GM18873 (cell line): ENCODE data around the gene MPPE1.

Source experiments
- ATAC-seq: cut with Tn5 transposase; IDR thresholded peaks from one replicate; pipeline ENCODE4 v1.9.1; 2021; ENCODE audit warnings: mild to moderate bottlenecking, moderate library complexity, moderate number of reproducible peaks; ENCODE audit not compliant: unreplicated experiment, low FRiP score

Gene MPPE1

DNA sequence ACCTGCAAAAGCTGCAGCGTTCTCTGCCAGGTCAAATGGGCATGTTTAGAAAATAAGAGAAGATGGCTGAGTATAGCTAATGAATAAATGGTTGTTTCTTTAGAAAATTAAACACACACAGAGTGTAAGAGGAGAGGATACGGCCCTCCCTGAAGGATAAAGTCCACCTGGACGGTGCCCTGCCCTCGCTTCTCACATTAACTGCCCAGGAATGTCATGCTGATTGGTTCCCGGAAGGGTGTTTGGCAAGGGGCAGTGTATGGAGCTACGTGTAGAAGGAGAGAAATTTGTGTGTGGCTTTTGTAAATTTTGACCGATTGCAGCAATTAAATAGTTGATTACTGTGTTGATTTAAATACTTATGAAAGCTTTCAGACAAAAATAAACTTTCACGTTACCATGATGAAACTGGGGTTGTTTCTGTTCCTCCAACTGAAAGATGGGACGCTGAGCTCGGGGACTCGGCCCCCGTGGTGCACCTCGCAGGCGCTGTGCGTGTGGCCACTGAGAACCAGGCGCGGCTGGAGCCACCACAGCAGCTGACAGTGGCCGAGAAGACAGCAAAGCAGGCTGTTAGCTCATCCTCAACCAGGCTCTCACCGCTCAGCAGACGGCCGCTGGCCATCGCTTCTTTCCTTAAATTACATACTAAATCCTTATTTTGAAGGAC is 22.7 kb downstream of the MPPE1 start:
- no peak for ATAC-seq

DNA sequence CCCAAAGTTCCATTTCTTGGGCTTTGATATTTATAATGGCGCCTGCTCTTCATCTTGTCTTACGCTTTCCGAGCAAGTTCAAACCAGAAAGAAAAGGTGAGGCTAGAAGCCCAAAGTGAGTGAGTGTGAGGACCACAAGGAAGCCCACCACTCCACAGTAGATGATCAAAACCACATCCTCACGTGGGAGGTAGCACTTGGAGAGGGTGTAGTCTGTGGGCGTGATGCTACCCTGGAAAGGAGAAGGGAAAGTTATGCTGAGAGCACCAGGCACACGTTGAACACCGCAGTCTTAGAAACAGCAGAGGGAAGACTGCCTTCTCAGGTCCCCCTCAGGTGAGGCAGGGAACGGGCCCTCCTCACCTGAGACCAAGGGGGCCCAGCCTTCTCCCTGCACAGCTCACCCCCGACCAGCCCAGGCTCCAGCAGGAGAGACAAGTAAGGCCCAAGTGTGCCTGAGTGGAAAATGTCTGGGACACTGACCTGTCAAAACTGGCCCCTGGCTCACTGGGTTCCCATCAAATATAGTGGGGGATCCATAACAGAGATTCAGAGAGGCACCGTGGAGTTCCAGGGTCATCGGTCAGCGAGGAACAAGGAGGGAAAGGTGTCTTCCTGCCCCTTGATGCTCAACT is 23.6 kb downstream of the MPPE1 start:
- ATAC-seq = no peak

GRCh38 chr18:11883153-11883552 is 25.0 kb downstream of the MPPE1 start:
- ATAC-seq = peak; percentile 50

DNA sequence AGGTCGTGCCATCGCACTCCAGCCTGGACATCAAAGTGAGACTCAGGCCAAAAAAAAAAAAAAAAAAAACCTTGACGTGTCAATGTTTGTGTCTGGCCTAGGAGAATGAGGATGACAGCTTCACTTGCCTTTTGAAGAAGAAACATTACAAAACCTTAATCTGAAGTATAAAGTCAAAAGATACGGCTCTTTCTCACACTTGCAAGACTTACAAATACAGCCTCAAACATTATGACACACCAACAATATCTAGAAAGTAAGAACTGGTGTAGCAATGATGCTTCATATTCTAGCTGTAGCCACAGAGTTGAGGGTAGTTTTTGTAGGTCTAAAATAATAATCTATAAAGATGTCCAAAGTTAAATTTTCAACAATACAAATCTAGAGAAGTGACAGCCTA is 25.5 kb downstream of the MPPE1 start:
- ATAC-seq = no peak

GRCh38 chr18:11880586-11881304 is 27.4 kb downstream of the MPPE1 start:
- no peak for ATAC-seq

DNA sequence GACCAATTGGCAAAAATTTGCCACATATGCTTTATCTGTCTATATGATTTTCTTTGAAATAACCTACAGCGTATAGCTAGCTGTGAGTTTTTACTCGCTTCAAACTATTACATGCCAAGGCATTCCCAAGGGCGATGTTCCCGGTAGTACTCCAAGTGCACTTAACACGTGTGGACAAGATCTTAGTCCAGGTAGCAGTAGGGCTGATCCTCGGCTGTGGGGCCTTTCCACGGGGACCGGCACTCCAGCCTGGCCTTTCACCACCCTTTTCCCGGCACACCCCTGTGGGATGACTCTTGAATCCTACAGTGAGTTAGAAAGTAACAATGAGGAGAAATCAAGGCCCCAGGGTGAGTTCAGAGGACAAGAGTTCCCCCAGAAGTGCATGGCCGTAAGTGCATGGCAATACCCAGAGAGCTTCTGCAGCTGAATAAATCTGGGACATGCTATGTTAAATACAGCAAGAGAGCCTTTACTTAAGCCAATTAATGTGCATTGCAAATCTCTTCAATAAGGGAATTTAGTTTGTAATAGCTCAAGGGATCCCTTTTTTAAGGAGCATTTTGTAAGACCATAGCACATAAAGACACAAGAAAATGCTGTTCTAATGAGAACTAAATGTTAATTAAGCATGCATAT is 30.5 kb downstream of the MPPE1 start:
- no peak for ATAC-seq

DNA sequence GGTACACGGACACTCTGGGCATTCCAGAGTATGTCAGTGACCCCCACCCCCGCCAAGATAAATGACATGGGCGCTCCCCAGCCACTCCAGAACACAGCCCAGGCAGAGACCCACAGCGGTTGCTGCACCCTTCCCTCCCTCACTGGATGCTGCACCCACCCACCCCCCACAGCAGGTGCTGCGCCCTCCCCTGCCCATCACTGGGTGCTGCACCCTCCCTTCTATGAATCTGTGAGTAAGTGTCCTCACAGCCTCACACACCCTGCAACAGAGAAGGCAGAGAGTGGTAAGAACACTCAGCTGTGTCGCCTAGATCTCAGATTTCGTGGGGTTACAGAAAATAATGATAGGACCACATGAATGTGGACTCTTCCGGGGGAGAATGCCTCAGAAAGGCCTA is 33.4 kb downstream of the MPPE1 start:
- no peak for ATAC-seq

- ATAC-seq = no peak
Measured at GRCh38 chr18:11873670-11874340, 34.3 kb downstream of the MPPE1 start.

- ATAC-seq = no peak
Measured at GRCh38 chr18:11872479-11873136, 35.5 kb downstream of the MPPE1 start.

DNA sequence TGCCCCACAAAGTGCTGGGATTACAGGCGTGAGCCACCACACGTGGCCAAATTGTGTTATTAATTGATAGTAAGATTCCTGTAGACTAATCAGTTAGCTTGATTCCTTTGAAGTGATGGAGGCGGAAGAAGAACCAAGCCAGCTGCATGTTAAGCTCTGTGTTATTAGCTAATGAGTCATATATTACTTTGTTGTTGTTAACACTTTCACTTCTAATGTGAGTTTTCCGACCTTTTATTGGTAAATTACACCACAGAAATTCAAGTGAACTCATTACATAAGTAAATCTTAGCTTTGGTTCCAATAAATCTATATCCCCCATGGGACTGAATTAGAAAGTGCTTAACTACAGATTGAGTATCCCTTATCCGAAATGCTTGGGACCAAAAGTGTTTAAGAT is 36.6 kb downstream of the MPPE1 start:
- ATAC-seq = no peak

GRCh38 chr18:11868230-11868629 is 39.9 kb downstream of the MPPE1 start:
- ATAC-seq = no peak

- no peak for ATAC-seq
Measured at GRCh38 chr18:11866764-11867163, 41.4 kb downstream of the MPPE1 start.

DNA sequence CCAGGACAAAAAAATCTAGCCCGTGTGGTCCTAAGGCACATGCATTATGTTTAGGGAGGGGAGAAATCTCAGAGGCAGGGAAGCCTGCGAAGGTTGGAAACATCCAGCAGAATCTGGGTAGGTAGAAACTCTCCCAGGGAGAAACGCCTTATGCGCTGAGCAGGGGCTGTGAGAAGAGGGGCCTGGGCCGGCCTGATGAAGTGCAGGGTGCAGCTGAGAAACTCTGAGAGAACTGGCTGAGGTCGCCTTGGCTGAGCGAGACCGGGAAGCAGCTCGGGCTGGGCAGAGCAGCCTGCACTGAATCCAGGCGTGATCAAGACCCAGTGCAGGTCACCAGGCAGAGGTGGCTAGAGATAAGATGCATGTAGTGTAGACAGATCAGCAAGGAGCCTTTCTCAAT is 41.8 kb downstream of the MPPE1 start:
- ATAC-seq = no peak

DNA sequence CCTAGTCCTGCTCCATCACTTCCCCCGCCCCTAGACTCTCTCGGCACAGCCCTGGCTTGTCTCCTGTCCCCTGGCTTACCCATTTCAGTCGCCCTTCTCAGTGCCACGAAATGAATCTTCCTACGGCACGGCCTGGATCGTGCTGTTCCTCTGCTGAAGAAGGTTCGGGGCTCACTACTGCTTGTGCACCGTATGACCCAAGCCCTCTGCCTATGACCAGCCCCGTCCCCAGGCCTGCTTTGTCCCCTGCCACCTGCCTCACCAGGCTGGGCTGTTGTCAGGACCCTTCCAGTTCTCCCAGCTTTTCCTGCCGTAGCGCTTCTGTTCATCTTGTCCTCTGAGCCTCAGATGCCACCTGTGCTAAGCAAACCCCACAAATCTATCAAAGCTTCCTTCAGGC is 43.0 kb downstream of the MPPE1 start:
- ATAC-seq = no peak

- no peak for ATAC-seq
Measured at GRCh38 chr18:11864471-11864870, 43.6 kb downstream of the MPPE1 start.

- ATAC-seq = no peak
Measured at GRCh38 chr18:11862468-11863137, 45.5 kb downstream of the MPPE1 start.

- no peak for ATAC-seq
Measured at GRCh38 chr18:11861583-11862288, 46.4 kb downstream of the MPPE1 start.

DNA sequence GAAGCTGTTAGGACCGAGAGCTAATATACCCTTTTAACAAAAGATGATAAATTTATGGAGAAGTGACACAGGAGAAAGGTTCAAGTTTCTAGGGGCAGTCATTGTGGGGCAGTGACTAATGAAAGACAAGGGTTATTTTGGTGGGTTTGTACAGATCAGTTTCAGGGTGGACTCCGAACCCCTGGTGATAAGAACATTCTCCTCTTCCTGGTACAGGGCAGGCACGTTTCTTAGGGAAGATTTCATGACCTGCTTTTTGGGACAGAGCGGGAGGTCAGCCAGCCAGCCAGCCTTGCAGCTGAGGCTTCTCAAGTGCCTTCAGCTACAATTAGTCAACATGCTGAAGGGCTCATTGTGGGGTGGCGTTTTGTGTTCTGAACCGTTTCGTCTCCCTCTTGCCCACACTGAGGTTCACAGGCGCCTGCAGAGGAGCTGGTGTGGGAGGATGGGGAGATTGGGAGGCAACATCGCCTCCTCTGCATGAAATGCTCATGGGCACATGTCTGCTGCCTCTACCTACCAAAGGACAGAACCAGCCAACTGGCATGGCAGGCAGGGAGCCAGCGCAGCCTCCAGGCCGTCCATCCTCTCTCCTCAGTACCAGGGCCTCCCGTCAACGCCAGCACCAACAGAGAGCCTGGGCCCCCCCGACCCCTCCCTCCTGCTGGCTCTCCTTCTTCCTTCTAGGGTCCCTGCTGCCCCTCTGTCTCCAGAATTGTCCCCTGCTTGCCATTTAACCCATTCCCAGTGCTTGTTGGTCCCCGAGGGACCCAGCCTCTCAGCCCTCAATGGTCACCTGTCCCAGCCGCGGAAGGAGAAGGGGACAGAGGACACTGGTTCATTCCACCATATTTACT is 47.3 kb downstream of the MPPE1 start:
- no peak for ATAC-seq
